HG03439 (cell line): Measurements from ENCODE around the gene MUC6.

Experiments
- ATAC-seq: cut with Tn5 transposase; IDR thresholded peaks from one replicate; pipeline ENCODE4 v1.9.1; 2021; ENCODE audit warnings: mild to moderate bottlenecking, moderate library complexity; ENCODE audit not compliant: unreplicated experiment

Gene MUC6

DNA sequence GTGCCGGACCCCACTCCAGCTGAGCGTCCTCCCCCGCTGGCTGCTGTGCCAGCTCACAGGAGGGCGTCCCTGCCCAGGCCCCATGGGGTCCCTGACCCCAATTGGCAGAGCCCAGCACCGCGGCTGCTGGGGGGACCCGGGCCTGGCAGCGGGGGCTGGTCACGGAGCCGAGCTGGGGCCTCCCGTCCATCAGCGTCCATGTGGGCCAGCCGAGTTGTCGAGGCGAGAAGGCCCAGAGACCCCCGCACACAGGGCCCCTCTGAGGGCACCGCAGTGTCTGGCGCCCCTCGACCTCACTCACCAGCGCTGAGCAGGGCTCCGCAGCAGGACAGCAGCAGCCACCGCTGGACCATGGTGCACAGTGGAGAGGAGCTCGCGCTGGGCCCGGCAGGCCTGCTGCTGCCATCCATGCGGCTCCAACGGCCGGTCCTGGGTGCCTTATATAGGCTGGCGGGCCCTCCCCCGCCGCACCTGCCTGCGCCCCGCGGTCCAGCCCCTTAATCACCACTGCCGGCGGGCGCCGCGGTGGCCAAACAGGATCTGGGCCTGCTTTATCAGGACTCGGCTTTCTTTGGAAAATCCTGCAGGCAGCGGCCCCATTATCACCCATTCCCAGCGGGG, at the start of gene MUC6:
MUC6 (minus strand) TSS at position 416 of the 621 bp plus-strand sequence; CDS start at position 353, 63 bp downstream.
- ATAC-seq, result no peak

GRCh38 chr11:1085440-1086170, 49.1 kb upstream of the MUC6 start:
- no peak for ATAC-seq

DNA sequence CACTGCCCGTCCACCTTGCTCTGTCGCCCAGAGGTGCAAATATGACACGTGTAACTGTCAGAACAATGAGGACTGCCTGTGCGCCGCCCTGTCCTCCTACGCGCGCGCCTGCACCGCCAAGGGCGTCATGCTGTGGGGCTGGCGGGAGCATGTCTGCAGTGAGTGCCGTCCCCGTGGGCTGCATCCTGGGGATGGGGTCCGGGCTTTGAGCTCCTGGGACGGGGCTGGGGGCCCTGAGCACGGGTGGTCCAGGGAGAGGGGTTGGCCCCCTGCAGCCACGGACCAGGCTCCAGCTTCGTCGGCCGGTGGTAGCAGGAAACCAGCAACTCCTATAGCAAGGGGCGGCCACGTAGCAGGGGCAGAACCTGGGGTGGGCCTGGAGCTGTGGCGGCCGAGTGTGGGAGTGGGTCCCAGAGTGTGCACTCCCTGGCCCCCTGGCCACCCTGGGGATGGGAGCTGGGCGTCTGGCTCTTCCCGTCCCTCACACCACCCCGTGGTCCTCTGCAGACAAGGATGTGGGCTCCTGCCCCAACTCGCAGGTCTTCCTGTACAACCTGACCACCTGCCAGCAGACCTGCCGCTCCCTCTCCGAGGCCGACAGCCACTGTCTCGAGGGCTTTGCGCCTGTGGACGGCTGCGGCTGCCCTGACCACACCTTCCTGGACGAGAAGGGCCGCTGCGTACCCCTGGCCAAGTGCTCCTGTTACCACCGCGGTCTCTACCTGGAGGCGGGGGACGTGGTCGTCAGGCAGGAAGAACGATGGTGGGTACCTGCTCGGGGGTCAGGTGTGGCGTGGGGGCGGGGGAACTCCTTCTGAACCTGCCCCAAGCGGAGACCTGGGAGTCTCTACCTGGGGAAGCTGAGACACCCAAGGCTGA, 48.3 kb upstream of the MUC6 start:
- ATAC-seq, result no peak

DNA sequence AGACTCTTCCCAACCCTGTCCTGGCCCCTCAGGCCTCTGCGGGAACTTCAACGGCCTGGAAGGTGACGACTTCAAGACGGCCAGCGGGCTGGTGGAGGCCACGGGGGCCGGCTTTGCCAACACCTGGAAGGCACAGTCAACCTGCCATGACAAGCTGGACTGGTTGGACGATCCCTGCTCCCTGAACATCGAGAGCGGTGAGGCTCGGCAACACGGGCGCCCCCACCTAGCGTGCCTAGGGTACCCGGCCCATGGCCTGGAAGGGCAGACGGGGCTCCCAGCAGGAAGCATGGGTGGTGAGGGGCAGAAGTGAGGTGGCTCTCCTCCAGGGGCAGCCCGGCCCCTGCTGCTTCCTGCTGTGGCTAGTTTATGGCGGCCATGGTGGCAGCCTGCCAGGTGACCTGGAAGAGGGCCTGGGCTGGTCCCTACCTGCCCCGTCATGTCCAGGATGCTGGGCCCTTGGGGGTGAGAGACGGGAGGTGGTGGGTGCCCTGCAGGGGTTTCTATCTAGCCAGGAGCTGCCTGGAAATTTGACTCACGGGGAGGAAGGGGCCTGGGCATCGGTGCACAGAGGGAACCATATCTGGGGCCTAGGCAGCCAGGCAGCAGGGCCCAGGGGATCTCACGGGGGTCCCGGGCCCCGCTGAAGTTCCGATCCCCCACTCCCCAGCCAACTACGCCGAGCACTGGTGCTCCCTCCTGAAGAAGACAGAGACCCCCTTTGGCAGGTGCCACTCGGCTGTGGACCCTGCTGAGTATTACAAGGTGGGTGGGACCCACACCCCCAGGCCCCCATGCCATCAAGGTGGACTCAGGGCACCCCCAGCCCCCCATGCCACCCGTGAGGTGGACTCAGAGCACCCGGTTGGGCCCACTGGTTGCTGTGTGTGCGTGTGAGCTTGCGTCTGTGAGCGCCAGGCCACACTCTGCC, 47.4 kb upstream of the MUC6 start:
- no peak for ATAC-seq

DNA sequence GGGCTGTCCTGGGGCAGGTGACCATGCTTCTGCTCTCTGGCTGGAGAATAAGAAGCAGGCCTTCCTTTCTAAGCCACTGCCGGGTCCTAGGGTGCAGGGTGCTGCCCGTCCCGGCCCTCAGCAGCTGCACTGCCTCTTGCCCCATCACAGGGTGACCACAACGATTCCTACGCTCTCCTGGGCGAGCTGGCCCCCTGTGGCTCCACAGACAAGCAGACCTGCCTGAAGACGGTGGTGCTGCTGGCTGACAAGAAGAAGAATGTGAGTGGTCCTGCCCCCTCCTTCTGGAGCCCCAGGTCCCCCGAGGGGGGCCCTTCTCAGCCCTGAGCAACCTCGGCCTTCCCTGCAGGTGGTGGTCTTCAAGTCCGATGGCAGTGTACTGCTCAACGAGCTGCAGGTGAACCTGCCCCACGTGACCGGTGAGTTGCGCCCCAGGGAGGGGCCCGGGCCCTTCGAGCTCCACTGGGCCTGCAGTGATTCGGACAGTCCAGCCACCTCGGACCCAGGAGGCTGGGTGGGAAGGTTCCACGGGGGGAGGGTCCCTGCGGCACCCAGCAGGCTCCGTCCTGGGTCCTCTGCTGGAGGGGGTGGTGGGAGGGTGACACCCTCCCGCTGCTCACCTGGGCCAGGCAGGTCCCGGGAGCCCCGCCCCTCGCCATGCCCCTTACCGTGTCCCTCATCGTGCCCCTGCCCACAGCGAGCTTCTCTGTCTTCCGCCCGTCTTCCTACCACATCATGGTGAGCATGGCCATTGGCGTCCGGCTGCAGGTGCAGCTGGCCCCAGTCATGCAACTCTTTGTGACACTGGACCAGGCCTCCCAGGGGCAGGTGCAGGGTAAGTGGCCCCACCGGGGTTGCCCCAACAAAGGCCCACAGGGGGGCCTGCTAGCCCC, 46.5 kb upstream of the MUC6 start:
- no peak for ATAC-seq

DNA sequence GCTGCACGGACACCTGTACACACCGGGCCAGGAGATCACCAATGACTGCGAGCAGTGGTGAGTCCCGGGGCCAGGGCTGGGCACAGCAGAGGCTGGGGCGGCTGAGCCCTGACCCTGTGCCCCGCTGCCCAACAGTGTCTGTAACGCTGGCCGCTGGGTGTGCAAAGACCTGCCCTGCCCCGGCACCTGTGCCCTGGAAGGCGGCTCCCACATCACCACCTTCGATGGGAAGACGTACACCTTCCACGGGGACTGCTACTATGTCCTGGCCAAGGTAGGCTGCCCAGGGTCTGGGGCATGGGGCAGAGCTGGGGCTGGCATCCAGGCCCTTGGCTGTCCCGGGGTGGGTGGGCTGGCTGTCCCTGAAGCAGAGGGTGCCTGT, 45.8 kb upstream of the MUC6 start:
- ATAC-seq, result no peak

GRCh38 chr11:1081601-1082311, 45.2 kb upstream of the MUC6 start:
- no peak for ATAC-seq

DNA sequence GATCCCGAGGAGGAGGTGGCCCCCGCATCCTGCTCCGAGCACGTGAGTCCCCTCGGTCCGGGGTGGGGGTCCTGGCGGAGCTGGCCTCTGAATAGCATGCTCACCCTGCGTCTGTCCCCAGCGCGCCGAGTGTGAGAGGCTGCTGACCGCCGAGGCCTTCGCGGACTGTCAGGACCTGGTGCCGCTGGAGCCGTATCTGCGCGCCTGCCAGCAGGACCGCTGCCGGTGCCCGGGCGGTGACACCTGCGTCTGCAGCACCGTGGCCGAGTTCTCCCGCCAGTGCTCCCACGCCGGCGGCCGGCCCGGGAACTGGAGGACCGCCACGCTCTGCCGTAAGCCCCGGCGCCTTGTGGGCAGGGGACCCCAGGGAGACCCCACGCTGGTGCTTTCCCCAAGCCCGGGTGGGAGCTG, 41.7 kb upstream of the MUC6 start:
- no peak for ATAC-seq

GRCh38 chr11:1077417-1078119, 41.0 kb upstream of the MUC6 start:
- ATAC-seq, result no peak

- no peak for ATAC-seq
Measured at GRCh38 chr11:1077033-1077416, 40.5 kb upstream of the MUC6 start.

- ATAC-seq, result no peak
Measured at GRCh38 chr11:1076061-1076665, 39.6 kb upstream of the MUC6 start.

GRCh38 chr11:1075341-1075911, 38.9 kb upstream of the MUC6 start:
- no peak for ATAC-seq

DNA sequence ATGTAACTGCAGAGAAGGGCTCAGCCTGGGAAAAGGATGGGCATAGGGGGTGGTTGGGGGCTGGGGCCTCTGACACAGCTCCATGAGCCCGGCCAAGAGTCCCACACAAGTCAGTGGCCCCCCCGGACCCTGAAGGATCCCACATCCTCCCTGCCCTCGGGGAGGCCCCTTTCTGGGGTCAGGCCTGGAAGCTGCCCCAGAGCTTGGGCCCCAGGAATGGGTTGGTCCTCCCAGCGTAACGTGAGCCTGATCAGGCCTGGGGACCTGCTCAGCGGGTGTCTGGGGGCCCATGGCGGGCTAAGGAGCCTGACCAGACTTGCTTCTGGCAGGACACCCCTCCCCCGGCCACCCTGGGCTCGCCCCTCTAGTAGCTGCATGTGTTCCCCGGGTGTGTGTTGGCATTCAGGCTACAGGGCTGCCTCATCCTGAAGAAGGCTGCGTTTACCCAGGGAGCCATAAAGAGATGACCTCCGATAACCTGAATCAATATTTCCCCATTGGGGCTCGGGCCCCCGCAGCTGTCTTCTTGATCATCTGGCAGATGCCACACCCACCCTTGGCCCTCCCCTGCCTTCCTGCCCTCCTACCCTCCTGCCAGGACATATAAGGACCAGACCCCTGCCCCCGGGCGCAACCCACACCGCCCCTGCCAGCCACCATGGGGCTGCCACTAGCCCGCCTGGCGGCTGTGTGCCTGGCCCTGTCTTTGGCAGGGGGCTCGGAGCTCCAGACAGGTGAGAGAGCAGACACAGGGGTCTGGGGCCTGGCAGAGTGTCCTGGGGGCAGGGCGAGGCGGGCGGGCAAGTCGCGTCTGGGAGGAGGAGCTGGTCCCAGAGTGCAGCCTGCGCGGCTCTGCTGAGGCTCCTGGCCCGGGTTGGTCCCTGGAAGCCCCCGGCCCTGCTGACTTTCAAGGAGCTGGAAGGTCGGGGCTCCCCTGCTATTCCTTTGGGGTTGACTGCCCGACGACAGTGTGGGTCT, 38.0 kb upstream of the MUC6 start, which contains the start of gene MUC2:
MUC2 (plus strand) TSS at position 631 of the 978 bp plus-strand sequence.
- no peak for ATAC-seq

- no peak for ATAC-seq
Measured at GRCh38 chr11:1073851-1074243, 37.3 kb upstream of the MUC6 start.

- no peak for ATAC-seq
Measured at GRCh38 chr11:1073261-1073724, 36.8 kb upstream of the MUC6 start.

- no peak for ATAC-seq
Measured at GRCh38 chr11:1072821-1073231, 36.3 kb upstream of the MUC6 start.
